Measurements from ENCODE around the gene IQSEC1.

The IQSEC1 gene

GRCh38 chr3:13085081-13085845, 12.0 kb upstream of the IQSEC1 start:
- no peak for DNase-seq

- DNase-seq = no peak
These were observed 10.7 kb upstream of the IQSEC1 start for GRCh38 chr3:13083898-13084297.

GRCh38 chr3:13083254-13083653, 10.0 kb upstream of the IQSEC1 start:
- DNase-seq = no peak

- DNase-seq = no peak
These were observed 9.4 kb upstream of the IQSEC1 start for GRCh38 chr3:13082677-13083076.

- no peak for DNase-seq
These were observed 8.6 kb upstream of the IQSEC1 start for GRCh38 chr3:13081603-13082360.

- peak; percentile 10 for DNase-seq
These were observed 7.4 kb upstream of the IQSEC1 start for GRCh38 chr3:13080591-13080990.

- no peak for DNase-seq
These were observed 6.8 kb upstream of the IQSEC1 start for GRCh38 chr3:13080026-13080425.

- DNase-seq = no peak
These were observed 6.3 kb upstream of the IQSEC1 start for GRCh38 chr3:13079510-13079909.

GRCh38 chr3:13079051-13079450, 5.8 kb upstream of the IQSEC1 start:
- no peak for DNase-seq

GRCh38 chr3:13078163-13078905, 5.1 kb upstream of the IQSEC1 start:
- DNase-seq = peak; percentile 84

- peak; percentile 86 for DNase-seq
These were observed 4.4 kb upstream of the IQSEC1 start for GRCh38 chr3:13077431-13078162.

GRCh38 chr3:13075986-13076654, 2.9 kb upstream of the IQSEC1 start:
- DNase-seq = no peak

GRCh38 chr3:13075318-13075717, 2.1 kb upstream of the IQSEC1 start:
- DNase-seq = no peak

GRCh38 chr3:13074006-13074375, 762 bp upstream of the IQSEC1 start:
- DNase-seq = no peak

- DNase-seq = peak; percentile 67
These were observed 466 bp downstream of the IQSEC1 start for GRCh38 chr3:13072600-13073325.

- peak; percentile 76 for DNase-seq
These were observed 1.0 kb downstream of the IQSEC1 start for GRCh38 chr3:13072239-13072599.

GRCh38 chr3:13071695-13072094, 1.5 kb downstream of the IQSEC1 start:
- DNase-seq = no peak

- no peak for DNase-seq
These were observed 2.7 kb downstream of the IQSEC1 start for GRCh38 chr3:13070391-13071070.

GRCh38 chr3:13069495-13069894, 3.7 kb downstream of the IQSEC1 start:
- peak; percentile 31 for DNase-seq

GRCh38 chr3:13068269-13069010, 4.8 kb downstream of the IQSEC1 start:
- DNase-seq = no peak

All from NCI-H69 (cell line).